Measurements from ENCODE around the gene CIART.
"Not testable (repeated sequence)": the region's sequence is repeated elsewhere in the genome, so short reads cannot be mapped to it uniquely, and the experiment has no call there.

The CIART gene, protein sequence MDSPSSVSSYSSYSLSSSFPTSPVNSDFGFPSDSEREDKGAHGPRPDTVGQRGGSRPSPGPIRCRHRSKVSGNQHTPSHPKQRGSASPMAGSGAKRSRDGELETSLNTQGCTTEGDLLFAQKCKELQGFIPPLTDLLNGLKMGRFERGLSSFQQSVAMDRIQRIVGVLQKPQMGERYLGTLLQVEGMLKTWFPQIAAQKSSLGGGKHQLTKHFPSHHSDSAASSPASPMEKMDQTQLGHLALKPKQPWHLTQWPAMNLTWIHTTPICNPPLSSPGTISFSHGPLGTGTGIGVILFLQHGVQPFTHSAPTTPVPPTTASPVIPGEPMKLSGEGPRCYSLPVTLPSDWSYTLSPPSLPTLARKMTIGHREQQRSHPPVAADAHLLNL

DNA sequence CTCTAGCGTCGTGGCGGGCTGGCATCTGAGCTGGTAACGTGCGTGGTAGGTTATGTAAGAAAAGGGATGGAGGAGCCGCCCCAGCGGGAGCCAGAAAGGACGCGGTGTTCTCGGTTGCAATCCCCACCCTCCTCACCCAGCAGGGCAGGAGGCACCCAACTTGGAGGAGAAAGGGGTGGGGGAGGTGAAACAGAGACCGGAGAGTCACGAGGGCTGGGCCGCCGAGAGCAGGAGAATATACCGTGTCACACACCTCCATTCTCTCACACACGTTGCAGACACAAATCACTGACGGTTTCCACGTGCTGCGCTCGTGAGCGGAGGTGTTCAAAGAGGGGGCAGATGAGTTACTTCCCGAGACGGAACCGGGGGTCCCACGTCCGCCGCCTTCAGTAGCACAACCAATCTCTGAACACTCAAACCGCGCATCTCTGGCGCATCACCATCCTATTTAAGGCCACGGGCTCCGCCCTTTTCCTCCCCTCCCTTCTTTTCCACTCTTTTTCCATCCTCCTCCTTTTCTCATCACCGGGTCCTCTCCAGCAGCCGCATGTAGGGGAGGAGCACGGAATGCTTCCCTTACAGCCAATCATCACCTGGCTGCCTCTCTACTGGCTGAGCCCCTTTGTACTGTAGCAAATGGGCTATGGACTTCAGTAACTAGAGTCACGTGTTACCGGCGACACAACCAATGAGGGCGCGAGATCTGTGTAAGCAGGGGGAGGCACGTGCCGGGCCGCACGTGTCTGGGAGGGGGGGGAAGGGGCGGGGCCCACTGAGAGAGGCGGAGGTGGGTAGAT, at the start of gene CIART:
CIART (plus strand) TSS at position 797 of the 800 bp plus-strand sequence. CDS start 714 bp downstream, outside the sequence.
- peak; percentile 75 for DNase-seq

DNA sequence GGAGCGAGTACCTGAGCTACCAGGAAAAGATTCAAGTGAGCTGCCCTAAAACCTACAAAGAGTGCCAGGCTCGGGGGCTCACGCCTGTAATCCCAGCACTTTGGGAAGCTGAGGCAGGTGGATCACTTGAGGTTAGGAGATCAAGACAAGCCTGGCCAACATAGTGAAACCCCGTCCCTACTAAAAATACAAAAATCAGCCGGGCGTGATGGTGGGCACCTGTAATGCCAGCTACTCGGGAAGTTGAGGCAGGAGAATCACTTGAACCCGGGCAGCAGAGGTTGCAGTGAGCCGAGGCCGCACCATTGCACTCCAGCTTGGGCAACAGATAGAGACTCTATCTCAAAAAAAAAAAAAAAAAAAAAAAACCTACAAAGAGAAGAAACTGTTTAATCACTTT, 49.4 kb upstream of the CIART start:
- not testable (repeated sequence) for DNase-seq

DNA sequence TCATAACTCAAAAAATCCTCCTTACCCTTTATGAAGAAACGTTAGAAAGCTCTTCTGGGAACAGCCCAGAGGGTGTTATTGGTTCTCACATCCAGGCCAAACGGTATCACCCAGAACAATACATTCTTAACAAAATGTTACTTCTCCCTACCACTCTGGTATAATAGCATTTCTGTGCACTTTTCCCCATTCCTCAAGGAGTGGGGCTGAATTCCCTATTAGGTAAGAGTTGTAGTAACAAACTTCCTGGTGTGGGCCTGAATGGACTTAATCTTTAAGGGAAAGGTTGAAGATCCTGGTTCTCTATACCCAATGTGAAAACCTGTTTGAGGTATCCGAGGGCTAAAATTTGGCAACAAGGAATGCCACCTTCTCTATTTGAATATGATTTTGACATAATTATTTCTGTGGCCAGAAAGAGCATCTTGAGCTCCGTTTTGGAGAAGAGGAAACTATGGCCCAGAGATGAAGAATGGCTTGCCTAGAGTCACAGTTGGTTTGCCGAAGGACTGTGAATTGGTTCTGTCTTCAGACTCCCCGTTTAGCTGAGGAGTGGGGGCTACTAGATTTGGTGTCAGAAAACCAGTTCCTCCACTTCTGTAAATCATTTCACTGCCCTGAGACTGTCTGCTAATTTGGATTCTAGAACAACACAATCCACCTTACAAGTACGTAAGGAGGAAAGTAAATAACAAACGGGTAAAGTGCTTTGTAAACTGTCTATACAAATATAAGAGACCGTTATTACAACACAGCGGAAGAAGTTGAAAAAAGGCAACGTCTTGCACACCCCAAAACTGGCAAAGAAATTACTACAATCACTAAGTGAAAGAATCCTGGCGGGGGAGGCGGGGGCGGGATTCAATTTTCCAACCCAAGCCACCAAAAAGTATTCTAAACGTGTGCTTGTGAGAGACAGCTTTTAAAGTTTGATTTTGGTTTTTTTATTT, 48.7 kb upstream of the CIART start:
- peak; percentile 78 for DNase-seq

DNA sequence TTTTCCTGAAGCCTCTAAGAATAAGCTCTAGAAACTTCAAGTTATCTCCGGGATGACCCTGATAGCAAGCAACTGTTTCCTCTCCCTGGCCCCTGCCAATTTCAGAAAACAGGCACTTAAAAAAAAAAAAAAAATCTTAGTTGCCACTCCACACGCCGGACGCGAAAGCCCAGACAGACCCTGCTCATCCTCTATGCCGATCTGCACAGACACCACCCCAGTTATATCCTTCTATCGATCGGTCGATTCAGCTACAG, 48.1 kb upstream of the CIART start:
- no peak for DNase-seq

DNA sequence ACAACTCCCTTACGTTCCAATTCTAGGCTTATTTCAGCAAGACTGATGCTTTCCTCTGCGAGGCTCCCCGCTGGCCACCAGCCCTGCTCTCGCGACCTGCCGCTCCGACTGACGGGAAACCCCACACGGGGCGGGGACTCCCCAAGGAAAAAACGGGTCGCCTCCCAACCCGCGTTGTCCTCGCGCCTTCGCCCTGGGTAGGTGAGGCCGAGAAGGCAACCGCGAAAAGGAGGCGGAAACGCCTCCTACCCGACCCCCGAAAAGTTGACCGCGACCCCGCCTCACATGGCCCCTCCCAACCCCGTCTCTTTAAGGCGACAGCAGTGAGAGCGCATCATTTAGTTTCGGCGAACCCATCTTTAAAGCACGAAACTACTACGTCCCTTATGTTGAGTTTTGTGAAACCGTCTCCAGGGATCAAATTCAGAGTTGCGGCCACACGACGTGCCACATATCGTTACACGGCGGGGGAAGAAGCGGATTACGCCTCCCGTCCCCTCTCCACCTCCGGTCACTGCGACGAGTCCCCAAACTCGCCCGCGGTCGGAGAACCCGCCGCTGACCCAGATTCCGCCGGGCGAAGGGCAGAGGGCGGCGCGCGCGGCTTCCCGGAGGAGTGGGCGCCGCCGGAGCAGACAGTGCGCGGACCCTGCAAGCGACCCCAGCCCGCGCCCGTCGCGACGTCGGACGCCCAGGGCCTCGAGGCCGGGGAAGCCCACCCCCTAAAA, 47.6 kb upstream of the CIART start:
- peak; percentile 88 for DNase-seq

DNA sequence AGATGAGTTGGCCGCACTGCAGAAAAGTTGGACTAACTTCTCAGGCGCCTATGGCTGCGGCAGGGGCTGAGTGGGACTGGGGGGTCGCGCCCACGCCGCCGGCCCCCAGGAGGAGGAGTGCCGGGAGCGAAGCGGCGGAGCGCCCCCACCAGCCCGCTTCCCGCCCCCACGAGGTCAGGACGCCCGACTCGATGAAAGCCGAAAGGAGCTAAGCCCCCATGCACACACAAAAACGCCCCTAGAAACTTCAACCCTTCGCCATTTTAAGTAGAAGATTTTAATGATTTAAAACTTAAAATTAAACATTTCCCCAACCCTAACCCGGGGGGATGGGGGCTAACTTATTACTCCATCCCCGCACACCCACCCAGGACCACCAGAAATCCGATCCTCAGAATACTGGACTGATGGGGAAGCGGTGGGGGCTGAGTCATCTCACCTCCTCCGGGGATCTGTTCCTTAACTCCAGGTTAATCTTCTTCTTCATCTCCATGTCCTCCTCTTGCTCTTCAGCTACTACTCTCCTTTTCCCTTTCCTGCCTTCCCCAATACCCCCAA, 47.0 kb upstream of the CIART start:
- DNase-seq: peak; percentile 66

DNA sequence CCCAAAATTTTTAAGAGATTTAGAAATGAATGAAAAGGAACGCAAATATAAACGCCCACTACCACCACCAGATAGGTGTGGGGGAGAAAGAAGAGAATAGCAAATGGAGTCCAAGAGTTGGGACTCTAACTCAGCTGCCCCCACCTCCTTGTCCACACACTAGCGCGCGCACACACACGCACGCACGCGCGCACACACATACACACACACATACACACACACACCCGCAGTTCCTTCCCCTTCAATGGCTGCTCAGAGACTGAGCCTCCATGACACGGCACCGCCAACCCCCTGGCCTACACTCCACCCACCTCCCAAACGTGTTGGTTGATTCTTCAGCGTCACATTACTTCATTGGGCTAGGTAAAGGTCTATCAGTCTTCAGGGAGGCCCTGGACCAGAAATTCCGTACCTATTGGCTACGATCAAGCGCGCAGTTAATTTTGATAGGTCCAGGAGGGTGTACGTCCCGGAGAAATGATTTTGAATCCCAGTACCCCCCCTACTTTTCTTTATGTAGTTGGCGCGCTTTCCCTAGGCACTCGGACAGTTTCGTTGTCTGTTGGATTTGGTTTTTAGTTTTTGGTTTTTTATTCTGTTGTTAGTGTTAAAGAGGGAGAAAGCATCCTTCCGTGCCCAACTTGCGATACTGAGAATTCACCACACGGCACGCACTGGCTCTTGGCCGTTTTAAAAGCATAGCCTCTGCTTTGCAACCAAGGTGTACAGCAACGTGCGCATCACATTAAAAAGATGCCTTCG, 46.3 kb upstream of the CIART start, which contains the start of gene ANP32E:
ANP32E (minus strand) TSS at position 261 of the 762 bp plus-strand sequence. CDS start 326 bp downstream, outside the sequence.
- peak; percentile 100 for DNase-seq

DNA sequence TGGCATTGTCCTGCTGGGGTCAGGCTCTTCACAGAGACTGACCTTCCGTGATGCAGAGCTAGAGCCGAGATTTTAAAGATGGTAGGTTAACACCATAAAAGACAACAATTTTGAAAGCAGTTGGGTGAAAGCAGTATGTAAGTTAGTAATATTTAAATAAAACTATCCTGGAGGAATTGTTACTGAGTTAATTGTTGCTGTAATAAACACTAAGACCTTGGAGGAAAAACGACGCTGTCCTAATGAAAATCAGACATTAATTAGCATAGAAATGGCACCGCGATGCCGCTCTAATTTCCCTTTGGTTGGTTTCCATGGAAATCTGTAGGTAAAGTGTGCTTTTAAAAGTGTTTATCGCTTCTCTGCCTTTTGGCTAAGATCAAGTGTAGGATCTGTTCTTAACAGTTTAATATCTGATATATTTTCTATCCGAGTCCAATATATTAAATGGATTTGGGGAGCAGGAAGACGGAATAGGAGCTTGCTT, 45.7 kb upstream of the CIART start:
- no peak for DNase-seq

DNA sequence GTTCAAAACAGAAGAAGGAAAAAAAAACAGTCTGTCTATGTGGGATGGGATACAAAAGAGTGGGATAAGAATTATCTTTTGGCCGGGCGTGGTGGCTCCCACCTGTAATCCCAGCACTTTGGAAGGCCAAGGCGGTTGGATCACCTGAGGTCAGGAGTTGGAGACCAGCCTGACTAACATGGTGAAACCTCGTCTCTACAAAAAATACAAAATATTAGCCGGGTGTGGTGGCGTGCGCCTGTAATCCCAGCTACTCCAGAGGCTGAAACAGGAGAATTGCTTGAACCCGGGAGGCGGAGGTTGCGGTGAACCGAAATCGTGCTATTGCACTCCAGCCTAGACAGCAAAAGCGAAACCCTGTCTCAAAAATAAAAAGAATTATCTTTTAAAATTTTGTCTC, 45.2 kb upstream of the CIART start:
- not testable (repeated sequence) for DNase-seq

DNA sequence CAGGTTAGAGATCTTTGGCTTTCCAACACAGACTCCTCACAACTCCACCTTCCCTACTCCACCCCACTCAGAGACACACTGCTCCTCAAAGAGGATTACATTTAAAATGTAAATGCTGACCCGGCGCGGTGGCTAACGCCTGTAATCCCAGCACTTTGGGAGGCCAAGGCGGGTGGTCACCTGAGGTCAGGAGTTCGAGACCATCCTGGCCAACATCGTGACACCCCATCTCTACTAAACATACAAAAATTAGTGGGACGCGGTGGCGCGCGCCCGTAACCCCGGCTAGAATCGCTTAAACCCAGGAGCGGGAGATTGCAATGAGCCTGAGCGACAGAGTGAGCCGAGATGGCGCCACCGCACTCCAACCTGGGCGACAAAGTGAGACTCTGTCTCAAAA, 44.6 kb upstream of the CIART start:
- DNase-seq: no peak

DNA sequence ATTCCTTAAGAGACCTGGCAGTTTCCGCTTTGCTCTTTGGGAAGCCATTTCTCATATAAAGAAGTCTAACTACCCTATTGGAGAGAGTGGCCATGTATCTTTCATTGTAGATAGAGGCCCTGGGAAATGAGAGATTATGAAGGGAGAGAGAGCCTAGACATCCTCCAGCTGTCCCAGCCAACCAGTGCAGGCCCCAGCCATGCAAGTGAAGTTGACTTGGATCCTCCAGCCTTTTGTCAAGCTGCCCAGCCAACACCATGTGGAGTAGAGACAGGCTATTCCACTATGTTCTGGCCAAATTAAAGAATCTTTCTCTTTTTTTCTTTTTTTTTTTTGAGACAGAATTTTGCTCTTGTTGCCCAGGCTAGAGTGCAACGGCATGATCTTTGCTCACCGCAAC, 39.4 kb upstream of the CIART start:
- DNase-seq: no peak

DNA sequence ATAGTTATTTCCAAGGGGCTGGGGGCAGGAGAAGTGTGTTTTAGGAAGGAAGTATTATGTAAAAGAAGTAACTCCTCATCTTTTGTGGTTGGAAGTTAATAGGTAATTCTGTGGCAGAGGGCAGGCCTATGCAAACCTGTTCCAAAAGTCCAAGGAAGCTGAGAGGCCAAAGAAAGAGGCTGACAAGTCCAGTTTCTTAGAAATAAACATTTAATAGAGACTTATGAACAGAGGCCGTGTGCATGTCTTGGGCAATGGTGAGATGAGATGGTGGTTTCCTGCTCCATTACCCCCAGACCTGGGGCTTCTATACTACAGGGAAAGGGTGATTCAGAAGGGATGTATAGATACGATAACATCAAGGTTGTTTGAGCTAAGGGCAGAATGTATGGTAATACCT, 32.4 kb upstream of the CIART start:
- no peak for DNase-seq

DNA sequence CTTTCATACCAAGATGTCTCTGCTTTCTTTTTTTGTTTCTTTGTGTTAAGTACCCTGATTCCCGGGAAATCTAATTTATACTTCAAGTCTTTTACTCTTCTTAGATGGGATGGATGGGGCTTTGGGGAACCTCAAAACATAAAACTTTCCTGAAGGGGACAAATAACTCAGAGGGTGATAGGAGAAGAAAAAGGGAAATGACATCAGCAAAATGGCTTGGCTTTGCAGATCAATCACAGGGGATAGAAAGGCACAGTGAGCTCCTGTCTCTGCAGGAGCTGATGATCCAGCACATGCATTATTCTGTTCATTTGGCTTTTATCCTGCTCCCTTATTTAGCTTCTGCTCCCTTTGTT, 26.2 kb upstream of the CIART start:
- no peak for DNase-seq

DNA sequence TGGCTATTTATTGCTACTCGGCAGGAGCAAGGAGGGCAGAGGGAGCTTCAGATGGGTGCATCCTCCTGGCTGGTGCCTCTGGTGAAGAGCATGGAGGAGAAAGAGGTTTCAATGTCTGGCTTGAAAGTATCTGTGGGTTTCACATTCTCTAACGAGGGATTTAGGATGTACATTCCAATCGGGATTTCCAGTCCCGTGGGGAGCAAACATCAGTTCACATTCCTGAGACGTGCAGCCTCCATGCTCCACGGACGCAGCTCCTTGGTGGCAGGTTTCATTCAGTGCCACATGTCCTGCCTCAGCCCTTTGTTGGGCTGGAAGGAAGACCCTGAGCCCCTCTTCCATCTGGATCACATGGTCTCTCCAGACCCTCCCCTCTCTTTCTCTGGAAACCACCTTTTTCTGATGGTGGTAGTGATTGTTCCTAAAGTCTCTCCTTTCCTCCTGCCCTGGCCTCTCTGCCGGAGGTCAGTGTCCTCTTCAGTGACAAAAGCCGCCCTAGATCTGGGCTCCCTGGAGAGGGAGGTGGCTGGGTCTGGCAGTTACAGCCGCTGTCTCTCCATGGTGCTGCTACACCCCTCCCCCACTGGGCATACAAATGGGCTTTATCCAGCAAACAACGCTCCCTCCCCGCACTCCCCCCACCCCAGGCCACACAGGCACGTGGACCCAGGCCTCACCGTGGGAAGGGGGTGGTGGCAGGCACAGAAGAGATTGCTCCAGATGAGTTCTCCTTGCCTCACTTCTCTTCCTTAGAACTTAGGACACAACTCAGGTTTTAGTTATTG, 25.6 kb upstream of the CIART start:
- no peak for DNase-seq

DNA sequence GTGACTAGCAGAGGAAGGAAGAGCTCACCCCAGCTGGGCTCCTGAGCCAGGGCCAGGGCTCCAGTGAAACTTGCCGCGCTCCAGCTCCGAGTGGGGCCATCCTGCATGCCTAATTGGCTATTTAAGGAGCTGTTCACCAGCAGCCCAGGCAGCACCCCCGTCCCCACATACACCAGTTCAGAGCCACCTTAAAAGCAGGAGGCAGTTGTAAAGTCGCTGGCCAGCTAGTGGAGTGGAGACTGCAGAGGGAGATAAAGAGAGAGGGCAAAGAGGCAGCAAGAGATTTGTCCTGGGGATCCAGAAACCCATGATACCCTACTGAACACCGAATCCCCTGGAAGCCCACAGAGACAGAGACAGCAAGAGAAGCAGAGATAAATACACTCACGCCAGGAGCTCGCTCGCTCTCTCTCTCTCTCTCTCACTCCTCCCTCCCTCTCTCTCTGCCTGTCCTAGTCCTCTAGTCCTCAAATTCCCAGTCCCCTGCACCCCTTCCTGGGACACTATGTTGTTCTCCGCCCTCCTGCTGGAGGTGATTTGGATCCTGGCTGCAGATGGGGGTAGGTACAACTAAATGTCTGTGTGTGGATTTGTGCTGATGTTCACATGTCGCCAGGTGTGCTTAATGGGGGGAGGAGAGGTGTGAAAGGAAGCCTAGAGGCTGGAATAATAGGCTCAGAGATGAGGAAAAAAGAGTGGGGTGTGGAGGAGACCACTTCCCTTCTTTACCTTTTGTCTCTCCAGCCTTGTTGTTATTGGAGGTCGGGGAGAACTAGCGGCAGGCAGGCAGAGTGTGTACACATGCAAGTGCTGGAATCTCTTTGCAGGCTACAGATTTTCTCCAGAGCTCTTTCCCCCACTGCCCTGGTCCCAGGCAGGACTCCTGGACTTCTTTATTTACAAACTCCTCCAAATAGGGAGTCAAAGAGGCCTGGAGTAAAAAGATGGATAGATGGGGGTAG, 24.4 kb upstream of the CIART start, which contains the start of gene CA14:
CA14 (plus strand) TSS at position 151 of the 962 bp plus-strand sequence; CDS start at position 506, 355 bp downstream.
- no peak for DNase-seq

DNA sequence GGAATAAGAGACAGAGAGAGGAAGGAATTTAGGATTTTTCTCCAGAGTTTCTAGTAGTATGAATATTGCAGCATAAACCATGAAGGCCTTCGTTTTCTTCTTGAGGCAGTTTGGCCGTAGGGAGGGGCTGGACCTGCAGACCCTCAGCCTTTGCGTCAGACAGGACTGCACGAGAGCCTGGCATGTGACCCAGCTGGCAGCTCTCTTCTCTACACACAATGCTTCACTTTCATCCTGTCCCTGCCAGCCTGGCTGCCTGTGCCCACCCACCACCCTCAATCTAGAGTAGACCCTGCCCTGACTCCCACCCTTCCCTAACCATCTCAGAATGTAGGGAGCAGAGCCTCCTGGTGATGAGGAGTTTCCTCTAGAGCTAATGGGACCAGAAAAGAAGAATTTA, 23.1 kb upstream of the CIART start:
- no peak for DNase-seq

DNA sequence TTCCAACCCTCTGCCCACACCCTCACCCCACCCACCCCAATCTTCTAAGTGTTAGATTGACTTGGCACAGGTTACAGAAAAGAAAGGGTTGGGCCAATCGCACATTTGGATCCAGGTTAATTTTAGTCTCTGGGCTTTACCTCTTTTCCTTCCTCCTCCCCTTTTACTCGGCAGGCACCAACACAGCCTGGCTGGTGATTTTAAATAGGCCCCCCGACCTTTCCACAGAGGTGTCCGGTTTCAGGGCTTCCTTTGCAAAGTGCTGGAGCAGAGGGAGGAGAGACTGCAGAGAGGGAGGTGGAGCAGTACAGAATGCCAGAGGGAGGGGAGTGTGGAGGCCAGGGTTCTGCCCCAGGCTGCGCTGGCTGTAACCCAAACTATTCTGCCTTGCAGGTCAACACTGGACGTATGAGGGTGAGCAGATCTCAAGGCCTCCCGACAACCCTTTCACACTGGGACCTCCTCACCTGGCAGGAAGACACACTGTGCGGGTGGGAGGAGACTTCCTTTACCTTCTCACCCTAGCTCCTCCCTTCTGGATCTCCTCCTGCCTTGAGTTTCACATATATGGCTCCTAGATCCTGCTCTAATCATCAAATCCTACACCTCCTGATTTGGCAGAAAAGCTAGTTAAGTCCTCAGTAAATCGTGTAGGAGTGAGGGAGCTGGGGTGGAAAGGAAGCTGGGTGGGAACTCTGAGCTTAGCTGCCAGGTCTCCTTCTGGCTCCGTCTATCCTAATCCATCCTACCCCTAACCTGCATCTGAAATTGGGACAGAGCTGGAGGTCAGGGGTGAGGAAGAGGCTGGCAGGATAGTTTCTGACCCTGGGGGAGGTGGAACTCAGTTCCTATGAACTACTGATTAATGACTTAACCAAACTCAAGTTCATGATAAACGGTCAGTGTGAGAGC, 22.3 kb upstream of the CIART start:
- DNase-seq: no peak

DNA sequence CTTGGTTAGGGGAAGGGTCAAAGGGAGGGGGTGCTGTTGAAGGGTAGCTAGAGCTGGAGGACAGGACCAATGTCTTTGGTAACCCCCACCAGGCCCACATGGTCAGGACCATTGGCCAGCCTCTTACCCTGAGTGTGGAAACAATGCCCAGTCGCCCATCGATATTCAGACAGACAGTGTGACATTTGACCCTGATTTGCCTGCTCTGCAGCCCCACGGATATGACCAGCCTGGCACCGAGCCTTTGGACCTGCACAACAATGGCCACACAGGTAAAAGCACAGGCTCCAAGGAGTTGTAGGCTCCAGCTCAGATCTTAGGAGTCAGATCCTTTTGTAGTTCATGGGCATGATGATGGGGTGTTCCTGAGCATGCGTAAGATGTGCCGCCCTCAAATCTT, 21.0 kb upstream of the CIART start:
- no peak for DNase-seq
